ENCODE results near the gene LDAF1. TPM values are rescaled to one million over a fixed set of nuclear protein-coding genes. Genes with fewer than 3 reads are reported as not detected.

Gene LDAF1
- total RNA-seq, 4 donors from 2014 or later: 10.5 to 88.6 (median 51.4) TPM

GRCh38 chr16:21219551-21219950, 61.1 kb downstream of the LDAF1 start:
- intact Hi-C loops (cut with DNase I; ENCODE audit: low total_unique reads): no loop called here
- H3K9me3 ChIP-seq: no peaks in the 10 kb centered on the region
- TF ChIP-seq CTCF (IDR thresholded peaks at IDR 0.05): no peak
- TF ChIP-seq POLR2A (IDR thresholded peaks at IDR 0.05): no peak
- no peaks in the 10 kb centered on the region for H3K27me3 ChIP-seq
- no peaks in the 10 kb centered on the region for H3K36me3 ChIP-seq
- no peak overlapping the region for H3K4me3 ChIP-seq
- no peaks in the 10 kb centered on the region for H3K4me1 ChIP-seq
- no peak for DNase-seq
- H3K27ac ChIP-seq: no peak overlapping the region

- no peak for DNase-seq
- intact Hi-C loops (cut with DNase I; ENCODE audit: low total_unique reads): no loop called here
- Histone ChIP-seq H3K9me3 (no peaks in the 10 kb centered on the region), H3K27me3 (no peaks in the 10 kb centered on the region), H3K4me3 (no peak overlapping the region), H3K27ac (no peak overlapping the region), H3K4me1 (no peaks in the 10 kb centered on the region), H3K36me3 (no peaks in the 10 kb centered on the region)
- TF ChIP-seq CTCF (IDR thresholded peaks at IDR 0.05) (no peak), POLR2A (IDR thresholded peaks at IDR 0.05) (no peak)
These were observed 64.2 kb downstream of the LDAF1 start for GRCh38 chr16:21222495-21223337.

GRCh38 chr16:21223787-21224186, 65.3 kb downstream of the LDAF1 start:
- Histone ChIP-seq H3K4me3 (no peak overlapping the region), H3K36me3 (no peaks in the 10 kb centered on the region), H3K27me3 (no peaks in the 10 kb centered on the region), H3K9me3 (no peaks in the 10 kb centered on the region), H3K4me1 (no peaks in the 10 kb centered on the region), H3K27ac (no peak overlapping the region)
- no peak for DNase-seq
- no peak for TF ChIP-seq POLR2A (IDR thresholded peaks at IDR 0.05)
- no peak for TF ChIP-seq CTCF (IDR thresholded peaks at IDR 0.05)
- intact Hi-C loops (cut with DNase I; ENCODE audit: low total_unique reads): no loop called here

- no peak for TF ChIP-seq CTCF (IDR thresholded peaks at IDR 0.05)
- TF ChIP-seq POLR2A (IDR thresholded peaks at IDR 0.05): no peak
- no peaks in the 10 kb centered on the region for H3K4me1 ChIP-seq
- no peak overlapping the region for H3K4me3 ChIP-seq
- intact Hi-C loops (cut with DNase I; ENCODE audit: low total_unique reads): no loop called here
- no peak for DNase-seq
- no peaks in the 10 kb centered on the region for H3K36me3 ChIP-seq
- H3K27me3 ChIP-seq: no peaks in the 10 kb centered on the region
- no peaks in the 10 kb centered on the region for H3K9me3 ChIP-seq
- no peak overlapping the region for H3K27ac ChIP-seq
These were observed 66.3 kb downstream of the LDAF1 start for GRCh38 chr16:21224800-21225199.

GRCh38 chr16:21226749-21227148, 68.3 kb downstream of the LDAF1 start:
- Histone ChIP-seq H3K27me3 (no peaks in the 10 kb centered on the region), H3K4me1 (no peaks in the 10 kb centered on the region), H3K36me3 (no peaks in the 10 kb centered on the region), H3K9me3 (no peaks in the 10 kb centered on the region), H3K4me3 (no peak overlapping the region), H3K27ac (no peak overlapping the region)
- TF ChIP-seq POLR2A (IDR thresholded peaks at IDR 0.05): no peak
- no peak for TF ChIP-seq CTCF (IDR thresholded peaks at IDR 0.05)
- intact Hi-C loops (cut with DNase I; ENCODE audit: low total_unique reads): no loop called here
- DNase-seq: no peak
